HCT116 (cell line): ENCODE measurements around the gene CDK14. TPM values are rescaled to one million over a fixed set of nuclear protein-coding genes. Genes with fewer than 3 reads are reported as not detected.

Experiments used
- ATAC-seq: fragments of 200-7000 bp; cut with Tn5 transposase; 2 replicates; pipeline ENCODE4 v1.9.1; 2020; ENCODE audit warnings: mild to moderate bottlenecking, moderate library complexity
- BruUV-seq: library from RNA; stranded (reverse); fragments of 400-500 nt; replicated peaks from 2 replicates; lab custom pipeline; 2021; lab: Mats Ljungman, UMichigan
- CTCF ChIA-PET: fragments of 300-600 bp; sonication (Branson Sonifier 250); formaldehyde crosslinking; loops from one replicate; lab custom pipeline; 2021; ENCODE audit warnings: antibody characterized with exemption; lab: Charles Lee
- POLR2A ChIA-PET: fragments of 300-600, 350-600 bp; sonication (Branson Sonifier 250); formaldehyde crosslinking; loops from one replicate; lab custom pipeline; 2021; ENCODE audit warnings: antibody characterized with exemption; lab: Charles Lee
- RAD21 ChIA-PET, 2 experiments: fragments of 300-600 bp; sonication (Branson Sonifier 250); formaldehyde crosslinking; loops; one replicate each; lab custom pipeline; 2023; ENCODE audit warnings: low total read pairs in 2 of 2; ENCODE audit not compliant: uncharacterized antibody in 2 of 2, unreplicated experiment in 2 of 2, low non-redundant PET in 1 of 2; lab: Charles Lee
- DNase-seq: peaks from one replicate; pipeline ENCODE4 v3.0.0-alpha.2; 2010; ENCODE audit warnings: low read depth, low spot score
- H2AFZ ChIP-seq: fragments of 200-600 bp; shearing (Covaris generic), sonication (generic); 2 replicates; pipeline ENCODE4 v1.6.1; 2017; ENCODE audit warnings: low read depth, mixed run types, mixed read lengths, antibody characterized with exemption, low read length; ENCODE audit not compliant: poor library complexity, severe bottlenecking
- H3K27ac ChIP-seq: 2 replicates; pipeline ENCODE4 v1.5.1; 2012; ENCODE audit warnings: low read depth, low read length
- H3K27me3 ChIP-seq: fragments of 200-600 bp; sonication (generic); 2 replicates; pipeline ENCODE4 v1.6.1; 2016; ENCODE audit warnings: mixed run types, low read length, mixed read lengths; ENCODE audit not compliant: insufficient read depth
- H3K36me3 ChIP-seq, 2 experiments: fragments of 200-500 bp in 1 of 2; fragments of 200-600 bp in 1 of 2; sonication (Bioruptor generic) in 1 of 2; sonication (generic) in 1 of 2; 2 replicates each; pipeline versions ENCODE4 v1.5.1 to v1.6.1; 2014 to 2016; ENCODE audit warnings: low read length in 2 of 2, inconsistent platforms in 1 of 2, mixed read lengths in 1 of 2, mixed run types in 1 of 2; ENCODE audit not compliant: insufficient read depth in 2 of 2, control insufficient read depth in 1 of 2
- H3K4me1 ChIP-seq, 2 experiments: fragments of 200-600 bp in 1 of 2; sonication (generic) in 1 of 2; 2 replicates each; pipeline versions ENCODE4 v1.5.1 to v1.6.1; 2012 to 2017; ENCODE audit warnings: low read length in 2 of 2, inconsistent platforms in 1 of 2, mild to moderate bottlenecking in 1 of 2, mixed read lengths in 1 of 2, mixed run types in 1 of 2, moderate library complexity in 1 of 2; ENCODE audit not compliant: insufficient read depth in 2 of 2, control insufficient read depth in 1 of 2
- H3K4me2 ChIP-seq: fragments of 200-600 bp; sonication (generic); 2 replicates; pipeline ENCODE4 v1.6.1; 2017; ENCODE audit warnings: mixed run types, low read length, mixed read lengths
- H3K4me3 ChIP-seq, 2 experiments: fragments of 200-600 bp in 1 of 2; sonication (generic) in 1 of 2; replicated peaks in 1 of 2; 2 replicates each; pipeline ENCODE4 v1.5.1; 2011 to 2016; ENCODE audit warnings: low read length in 2 of 2, control low read depth in 1 of 2, low read depth in 1 of 2, mild to moderate bottlenecking in 1 of 2, mixed read lengths in 1 of 2, mixed run types in 1 of 2
- H3K79me2 ChIP-seq: fragments of 200-600 bp; sonication (generic); 2 replicates; pipeline ENCODE4 v1.6.1; 2017; ENCODE audit warnings: mild to moderate bottlenecking, mixed run types, low read length, moderate library complexity, mixed read lengths; ENCODE audit not compliant: insufficient read depth
- H3K9ac ChIP-seq: fragments of 200-600 bp; sonication (generic); 2 replicates; pipeline ENCODE4 v1.6.1; 2016; ENCODE audit warnings: low read length, mixed read lengths
- H3K9me2 ChIP-seq: fragments of 200-600 bp; sonication (generic), shearing (Covaris generic); 2 replicates; pipeline ENCODE4 v1.6.1; 2017; ENCODE audit warnings: mixed run types, mild to moderate bottlenecking, moderate library complexity; ENCODE audit not compliant: insufficient read depth
- H3K9me3 ChIP-seq, 2 experiments: fragments of 200-500 bp in 1 of 2; fragments of 200-600 bp in 1 of 2; sonication (Bioruptor generic) in 1 of 2; sonication (generic) in 1 of 2; 2 replicates each; pipeline ENCODE4 v1.6.1; 2014 to 2017; ENCODE audit warnings: low read length in 2 of 2, mixed read lengths in 2 of 2, inconsistent platforms in 1 of 2, low read depth in 1 of 2, mild to moderate bottlenecking in 1 of 2, mixed run types in 1 of 2, moderate library complexity in 1 of 2; ENCODE audit not compliant: control insufficient read depth in 1 of 2, insufficient read depth in 1 of 2
- H4K20me1 ChIP-seq: fragments of 200-600 bp; sonication (generic), shearing (Covaris generic); 2 replicates; pipeline ENCODE4 v1.6.1; 2017; ENCODE audit warnings: mixed run types, mild to moderate bottlenecking, moderate library complexity; ENCODE audit not compliant: insufficient read depth
- CBX3 ChIP-seq: IDR thresholded peaks from 2 replicates; pipeline ENCODE4 v1.6.1; 2012; ENCODE audit warnings: low read depth
- CEBPB ChIP-seq: IDR thresholded peaks from 2 replicates; pipeline ENCODE4 v1.6.1; 2012; ENCODE audit warnings: low read depth
- CTCF ChIP-seq, 3 experiments: fragments of 200-600 bp in 1 of 3; sonication (generic) in 1 of 3; IDR thresholded peaks in 2 of 3; conservative IDR thresholded peaks in 1 of 3; 2 replicates each; pipeline ENCODE4 v1.5.1; 2012 to 2017; ENCODE audit warnings: low read depth in 2 of 3, low read length in 2 of 3, antibody characterized with exemption in 1 of 3, borderline replicate concordance in 1 of 3, control low read depth in 1 of 3, mild to moderate bottlenecking in 1 of 3, mixed read lengths in 1 of 3, mixed run types in 1 of 3, moderate library complexity in 1 of 3; ENCODE audit not compliant: insufficient read depth in 1 of 3
- ELF1 ChIP-seq: IDR thresholded peaks from 2 replicates; pipeline ENCODE4 v1.6.1; 2012; ENCODE audit warnings: low read depth, borderline replicate concordance
- EZH2 ChIP-seq: fragments of 200-600 bp; sonication (generic); IDR thresholded peaks from 2 replicates; pipeline ENCODE4 v1.6.1; 2017; ENCODE audit warnings: antibody characterized with exemption, mixed run types
- EZH2phosphoT487 ChIP-seq: fragments of 200-600 bp; IDR thresholded peaks from 2 replicates; pipeline ENCODE4 v1.6.1; 2018; ENCODE audit warnings: antibody characterized with exemption, borderline replicate concordance
- JUND ChIP-seq: IDR thresholded peaks from 2 replicates; pipeline ENCODE4 v1.6.1; 2012
- POLR2AphosphoS5 ChIP-seq: IDR thresholded peaks from 2 replicates; pipeline ENCODE4 v1.6.1; 2011; ENCODE audit warnings: mild to moderate bottlenecking, low read depth, low read length, moderate library complexity
- REST ChIP-seq: IDR thresholded peaks from 2 replicates; pipeline ENCODE4 v1.6.1; 2012; ENCODE audit warnings: low read depth
- SRF ChIP-seq: IDR thresholded peaks from 2 replicates; pipeline ENCODE4 v1.6.1; 2012; ENCODE audit warnings: low read depth
- YY1 ChIP-seq: IDR thresholded peaks from 2 replicates; pipeline ENCODE4 v1.6.1; 2011; ENCODE audit warnings: low read length, low read depth, moderate library complexity, mild to moderate bottlenecking; ENCODE audit not compliant: insufficient replicate concordance; ENCODE audit errors: extremely low read depth
- ZFX ChIP-seq: fragments of 450-650 bp; IDR thresholded peaks from 2 replicates; pipeline ENCODE4 v1.6.1; 2017
- ZNF274 ChIP-seq: fragments of 200-500 bp; sonication (Bioruptor generic); IDR thresholded peaks from 2 replicates; pipeline ENCODE4 v1.6.1; 2014; ENCODE audit warnings: mild to moderate bottlenecking, low read depth, low read length, inconsistent platforms
- intact Hi-C: fragments of 100-400 bp; cut with micrococcal nuclease; formaldehyde crosslinking; loops from 2 replicates; pipeline ENCODE4 v1.10.0; 2022
- total RNA-seq: library from RNA; stranded (reverse); gene quantifications from one replicate; pipeline ENCODE4 v1.2.1, GENCODE V29; 2021; ENCODE audit not compliant: unreplicated experiment

The CDK14 gene
- total RNA-seq, 1 experiment from 2014 or later = 10.2 TPM

- RAD21 ChIA-PET = no interaction called here
- no peak overlapping the region for H3K4me2 ChIP-seq
- no peaks in the 10 kb centered on the region; a peak in 1 of 4 replicates for H3K9me3 ChIP-seq
- H3K27me3 ChIP-seq = no peaks in the 10 kb centered on the region
- H3K27ac ChIP-seq = no peak overlapping the region
- TF ChIP-seq EZH2phosphoT487 = no peak
- TF ChIP-seq ZFX = no peak
- no peak for TF ChIP-seq CTCF (IDR thresholded peaks at IDR 0.05 in 2 of 3, conservative IDR thresholded peaks at IDR 0.05 in 1 of 3; ENCODE audit: borderline replicate concordance in 1 of 3, insufficient read depth in 1 of 3, low read depth in 2 of 3, low read length in 2 of 3)
- TF ChIP-seq SRF = no peak
- no peak for TF ChIP-seq CBX3
- TF ChIP-seq YY1 = no peak
- TF ChIP-seq ELF1 = no peak
- TF ChIP-seq REST = no peak
- TF ChIP-seq EZH2 = no peak
- TF ChIP-seq JUND = no peak
- no peak for TF ChIP-seq CEBPB
- no peak for TF ChIP-seq POLR2AphosphoS5
- no peak for TF ChIP-seq ZNF274
- POLR2A ChIA-PET = no interaction called here
- no TSS peak for BruUV-seq
- H3K4me3 ChIP-seq = no peak overlapping the region
- H3K36me3 ChIP-seq = no peaks in the 10 kb centered on the region
- CTCF ChIA-PET = no interaction called here
- H3K4me1 ChIP-seq = no peaks in the 10 kb centered on the region
- H2AFZ ChIP-seq = no peak overlapping the region
- no peaks in the 10 kb centered on the region for H4K20me1 ChIP-seq
- no peak for DNase-seq
- intact Hi-C loops = no loop called here
- no peaks in the 10 kb centered on the region for H3K9me2 ChIP-seq
- no peaks in the 10 kb centered on the region for H3K79me2 ChIP-seq
- no peak for ATAC-seq
- no peak overlapping the region for H3K9ac ChIP-seq
Measured at GRCh38 chr7:90982228-90982627, 386.1 kb downstream of the CDK14 start.
